ENCODE results near the gene NECAB2.

The NECAB2 gene

DNA sequence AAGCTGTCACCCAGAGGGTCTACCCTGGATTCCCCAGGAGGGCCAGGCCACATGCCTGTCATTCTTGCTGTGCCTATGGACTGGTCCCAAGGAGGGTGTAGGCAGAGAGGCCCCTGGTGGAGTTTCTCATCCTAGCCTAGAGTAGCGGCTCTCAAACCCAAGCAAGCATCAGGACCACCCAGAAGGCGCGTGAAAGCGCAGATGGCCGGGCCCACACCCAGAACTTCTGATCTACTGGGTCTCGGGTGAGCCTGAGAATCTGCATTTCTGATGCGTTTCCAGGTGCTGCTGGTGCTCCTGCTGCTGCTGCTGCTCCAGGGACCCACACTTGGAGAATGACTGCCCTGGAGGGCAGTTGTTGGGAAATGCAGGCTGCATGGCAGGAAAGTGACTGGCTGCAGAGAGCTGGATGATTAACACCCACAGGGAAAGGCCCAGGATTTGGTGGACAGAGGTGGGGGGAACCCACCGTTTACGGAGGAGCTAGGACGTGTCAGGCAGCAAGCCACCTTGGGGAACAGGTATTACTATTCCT is 24.5 kb upstream of the NECAB2 start:
- TF ChIP-seq, protein P1, sequence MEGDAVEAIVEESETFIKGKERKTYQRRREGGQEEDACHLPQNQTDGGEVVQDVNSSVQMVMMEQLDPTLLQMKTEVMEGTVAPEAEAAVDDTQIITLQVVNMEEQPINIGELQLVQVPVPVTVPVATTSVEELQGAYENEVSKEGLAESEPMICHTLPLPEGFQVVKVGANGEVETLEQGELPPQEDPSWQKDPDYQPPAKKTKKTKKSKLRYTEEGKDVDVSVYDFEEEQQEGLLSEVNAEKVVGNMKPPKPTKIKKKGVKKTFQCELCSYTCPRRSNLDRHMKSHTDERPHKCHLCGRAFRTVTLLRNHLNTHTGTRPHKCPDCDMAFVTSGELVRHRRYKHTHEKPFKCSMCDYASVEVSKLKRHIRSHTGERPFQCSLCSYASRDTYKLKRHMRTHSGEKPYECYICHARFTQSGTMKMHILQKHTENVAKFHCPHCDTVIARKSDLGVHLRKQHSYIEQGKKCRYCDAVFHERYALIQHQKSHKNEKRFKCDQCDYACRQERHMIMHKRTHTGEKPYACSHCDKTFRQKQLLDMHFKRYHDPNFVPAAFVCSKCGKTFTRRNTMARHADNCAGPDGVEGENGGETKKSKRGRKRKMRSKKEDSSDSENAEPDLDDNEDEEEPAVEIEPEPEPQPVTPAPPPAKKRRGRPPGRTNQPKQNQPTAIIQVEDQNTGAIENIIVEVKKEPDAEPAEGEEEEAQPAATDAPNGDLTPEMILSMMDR (IDR thresholded peaks at IDR 0.05; ENCODE audit: insufficient read depth, low read length, missing control alignments): no peak
- no peak overlapping the region for H3K4me3 ChIP-seq (ENCODE audit: low read depth, low read length)
- POLR2A ChIA-PET: no interaction called here
- CTCF ChIA-PET: interaction anchor here (0.7 to 2.3 kb wide), 2 partner anchors 9 to 10 kb away, joined by 3 to 9 read pairs; partner anchors contain the start of gene OSGIN1
- DNase-seq (ENCODE audit: low read depth, low spot score): no peak

GRCh38 chr16:83945587-83945986 is 22.5 kb upstream of the NECAB2 start:
- H3K4me3 ChIP-seq (ENCODE audit: low read depth, low read length): no peak overlapping the region
- POLR2A ChIA-PET: no interaction called here
- no peak for DNase-seq (ENCODE audit: low read depth, low spot score)
- CTCF ChIA-PET: interaction anchor here (1.2 to 2.3 kb wide), 2 partner anchors 8 to 120 kb away, joined by 3 to 9 read pairs; partner anchors contain the start of gene OSGIN1
- TF ChIP-seq, protein P1 (IDR thresholded peaks at IDR 0.05; ENCODE audit: insufficient read depth, low read length, missing control alignments): no peak

GRCh38 chr16:83946154-83946780 is 21.8 kb upstream of the NECAB2 start:
- CTCF ChIA-PET: interaction anchor here (1.2 to 2.3 kb wide), 3 partner anchors 7 to 120 kb away, joined by 3 to 15 read pairs (median 9); partner anchors contain the start of gene OSGIN1
- TF ChIP-seq, protein P1 (IDR thresholded peaks at IDR 0.05; ENCODE audit: insufficient read depth, low read length, missing control alignments): no peak
- DNase-seq (ENCODE audit: low read depth, low spot score): no peak

DNA sequence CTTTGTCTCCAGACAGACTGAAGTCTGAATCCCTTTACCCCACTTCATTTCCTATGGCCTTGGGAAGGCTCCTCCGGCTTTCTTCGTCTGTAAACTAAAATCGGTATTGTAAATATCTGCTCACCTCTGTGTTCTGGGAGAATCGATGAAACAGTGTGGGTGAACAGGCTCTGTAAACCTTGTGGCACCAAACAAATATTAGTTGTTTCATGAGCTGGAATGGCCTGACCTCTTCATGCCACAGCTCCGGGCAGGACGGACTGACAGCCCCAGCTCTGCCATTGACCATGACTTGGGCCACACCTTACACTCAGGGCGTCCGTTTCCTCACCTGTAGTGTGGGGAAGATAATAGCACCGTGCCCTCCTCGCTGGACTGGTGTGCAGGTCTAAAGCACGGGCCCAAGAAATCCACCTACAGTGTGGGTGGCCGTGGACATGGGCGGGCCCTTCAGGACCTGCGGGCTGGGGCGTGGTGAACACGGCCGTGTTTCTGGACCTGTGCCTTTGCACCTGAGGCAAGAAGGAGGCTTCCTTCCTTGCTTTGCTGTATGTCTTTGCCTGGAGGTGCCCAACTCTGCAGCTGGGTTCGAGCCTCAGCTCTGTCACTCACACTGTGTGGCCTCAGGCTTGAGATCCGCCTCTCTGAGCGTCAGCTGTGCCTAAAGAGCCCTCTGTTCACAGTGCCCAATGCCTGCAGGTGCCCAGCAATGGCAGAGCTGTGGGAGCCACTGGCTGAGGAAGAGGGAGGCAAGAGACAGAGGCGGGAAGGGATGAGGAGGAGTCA is 21.1 kb upstream of the NECAB2 start:
- no peak for DNase-seq (ENCODE audit: low read depth, low spot score)
- ChIA-PET CTCF (interaction anchor here (1.2 to 2.0 kb wide), 3 partner anchors 10 to 119 kb away, joined by 3 to 15 read pairs (median 5); no protein-coding TSS in a partner anchor), POLR2A (no interaction called here)
- TF ChIP-seq, protein P1 (IDR thresholded peaks at IDR 0.05; ENCODE audit: insufficient read depth, low read length, missing control alignments): no peak
- no peak overlapping the region for H3K4me3 ChIP-seq (ENCODE audit: low read depth, low read length)

More at GRCh38 chr16:83946154-83946780, 21.8 kb upstream of the NECAB2 start:
- POLR2A ChIA-PET: no interaction called here
- no peak overlapping the region for H3K4me3 ChIP-seq (ENCODE audit: low read depth, low read length)

- POLR2A ChIA-PET: no interaction called here
Measured at GRCh38 chr16:83947642-83948234, 20.3 kb upstream of the NECAB2 start.

More at GRCh38 chr16:83947642-83948234, 20.3 kb upstream of the NECAB2 start:
- no peak overlapping the region for H3K4me3 ChIP-seq (ENCODE audit: low read depth, low read length)
- DNase-seq (ENCODE audit: low read depth, low spot score): no peak
- CTCF ChIA-PET: interaction anchor here (0.9 to 2.0 kb wide), 3 partner anchors 10 to 118 kb away, joined by 3 to 15 read pairs (median 5); no protein-coding TSS in a partner anchor
- TF ChIP-seq, protein P1 (IDR thresholded peaks at IDR 0.05; ENCODE audit: insufficient read depth, low read length, missing control alignments): no peak
